H1 (cell line): Measurements from ENCODE around the gene TMEM238. TPM values are rescaled to one million over a fixed set of nuclear protein-coding genes. Genes with fewer than 3 reads are reported as not detected.

Experiments
- CTCF ChIA-PET: fragments of 300-600 bp; sonication (Branson Sonifier 250); formaldehyde crosslinking; loops from one replicate; lab custom pipeline; 2021; ENCODE audit not compliant: partially characterized antibody; lab: Charles Lee
- POLR2A ChIA-PET: fragments of 300-600 bp; sonication (Branson Sonifier 250); formaldehyde crosslinking; loops from one replicate; lab custom pipeline; 2021; ENCODE audit warnings: inconsistent platforms; ENCODE audit not compliant: partially characterized antibody; lab: Charles Lee
- DNase-seq, 2 experiments: peaks; one replicate each; pipeline versions ENCODE4 v3.0.0 to v3.0.0-alpha.2; 2010 to 2022; ENCODE audit warnings: low spot score in 2 of 2, low read depth in 1 of 2, mixed read lengths in 1 of 2
- FAIRE-seq: peaks from 2 replicates; lab custom pipeline; 2011; peaks lifted over from hg19 to GRCh38; lab: Jason Lieb, UNC
- H2AFZ ChIP-seq: 2 replicates; pipeline ENCODE4 v1.8.1; 2012; ENCODE audit warnings: low read length, inconsistent platforms
- H2AK5ac ChIP-seq: 2 replicates; pipeline ENCODE4 v1.6.1; 2013; ENCODE audit warnings: low read depth, low read length
- H2BK120ac ChIP-seq: replicated peaks from 2 replicates; pipeline ENCODE3; 2013; ENCODE audit warnings: low read depth, low read length, inconsistent platforms
- H2BK12ac ChIP-seq: 2 replicates; pipeline ENCODE4 v1.6.1; 2013; ENCODE audit warnings: low read depth, low read length
- H2BK15ac ChIP-seq: 2 replicates; pipeline ENCODE4 v1.6.1; 2013; ENCODE audit warnings: low read length
- H2BK20ac ChIP-seq: 2 replicates; pipeline ENCODE4 v1.6.1; 2013; ENCODE audit warnings: low read length
- H2BK5ac ChIP-seq: 2 replicates; pipeline ENCODE4 v1.6.1; 2013; ENCODE audit warnings: low read depth, low read length
- H3K14ac ChIP-seq: 2 replicates; pipeline ENCODE4 v1.6.1; 2013; ENCODE audit warnings: inconsistent platforms; ENCODE audit not compliant: insufficient read length
- H3K18ac ChIP-seq: 2 replicates; pipeline ENCODE4 v1.6.1; 2013; ENCODE audit warnings: low read length; ENCODE audit errors: extremely low read depth
- H3K23ac ChIP-seq: 2 replicates; pipeline ENCODE4 v1.6.1; 2013; ENCODE audit warnings: inconsistent platforms; ENCODE audit not compliant: insufficient read length
- H3K23me2 ChIP-seq: 2 replicates; pipeline ENCODE4 v1.6.1; 2013; ENCODE audit warnings: low read depth, low read length
- H3K27ac ChIP-seq: 2 replicates; pipeline ENCODE4 v1.6.1; 2011; ENCODE audit warnings: low read depth, low read length, inconsistent platforms
- H3K27me3 ChIP-seq, 4 experiments: replicated peaks in 1 of 4; 1 replicate in 1 of 4; 2 replicates in 3 of 4; pipeline versions ENCODE4 v1.6.1 to v1.8.1; 2011 to 2013; ENCODE audit warnings: low read length in 3 of 4, mild to moderate bottlenecking in 3 of 4, inconsistent platforms in 2 of 4, mixed read lengths in 2 of 4, moderate library complexity in 1 of 4; ENCODE audit not compliant: control insufficient read depth in 3 of 4, insufficient read depth in 3 of 4; ENCODE audit errors: extremely low read depth in 1 of 4
- H3K36me3 ChIP-seq, 4 experiments: 2 replicates each; pipeline versions ENCODE4 v1.6.1 to v1.8.1; 2011 to 2013; ENCODE audit warnings: mild to moderate bottlenecking in 4 of 4, low read length in 3 of 4, moderate library complexity in 2 of 4, control low read depth in 1 of 4, inconsistent platforms in 1 of 4; ENCODE audit not compliant: insufficient read depth in 4 of 4, control insufficient read depth in 2 of 4
- H3K4ac ChIP-seq: replicated peaks from 2 replicates; pipeline ENCODE3; 2013; ENCODE audit warnings: low read length, low read depth, mixed read lengths, inconsistent platforms; ENCODE audit not compliant: insufficient read length
- H3K4me1 ChIP-seq, 4 experiments: replicated peaks in 1 of 4; 1 replicate in 1 of 4; 2 replicates in 3 of 4; pipeline versions ENCODE4 v1.6.1 to v1.8.1; 2011 to 2013; ENCODE audit warnings: low read length in 3 of 4, inconsistent platforms in 2 of 4, mixed read lengths in 1 of 4; ENCODE audit not compliant: insufficient read depth in 4 of 4, control insufficient read depth in 3 of 4
- H3K4me2 ChIP-seq, 2 experiments: 2 replicates each; pipeline versions ENCODE4 v1.6.1 to v1.8.1; 2011 to 2013; ENCODE audit warnings: low read depth in 2 of 2, low read length in 2 of 2, control low read depth in 1 of 2, inconsistent platforms in 1 of 2, mild to moderate bottlenecking in 1 of 2; ENCODE audit not compliant: insufficient read depth in 1 of 2
- H3K4me3 ChIP-seq, 4 experiments: fragments of 200-600, 300-600 bp in 1 of 4; sonication (generic), shearing (Covaris generic), sonication (Bioruptor Twin) in 1 of 4; 2 replicates each; pipeline versions ENCODE4 v1.5.1 to v1.8.1; 2011 to 2016; ENCODE audit warnings: low read length in 4 of 4, low read depth in 3 of 4, control low read depth in 2 of 4, inconsistent platforms in 2 of 4, mild to moderate bottlenecking in 2 of 4, mixed read lengths in 1 of 4, moderate library complexity in 1 of 4; ENCODE audit not compliant: insufficient read depth in 2 of 4; ENCODE audit errors: extremely low read depth in 1 of 4
- H3K56ac ChIP-seq: replicated peaks from 2 replicates; pipeline ENCODE3; 2013; ENCODE audit warnings: low read depth, mild to moderate bottlenecking, mixed read lengths, low read length, inconsistent platforms; ENCODE audit not compliant: insufficient read length
- H3K79me1 ChIP-seq: 2 replicates; pipeline ENCODE4 v1.6.1; 2013; ENCODE audit warnings: low read depth, low read length, control low read depth
- H3K79me2 ChIP-seq, 2 experiments: 2 replicates each; pipeline versions ENCODE4 v1.6.1 to v1.8.1; 2012 to 2013; ENCODE audit warnings: low read length in 2 of 2, mild to moderate bottlenecking in 2 of 2, inconsistent platforms in 1 of 2; ENCODE audit not compliant: insufficient read depth in 2 of 2, control insufficient read depth in 1 of 2
- H3K9ac ChIP-seq, 4 experiments: replicated peaks in 1 of 4; 1 replicate in 1 of 4; 2 replicates in 3 of 4; pipeline versions ENCODE4 v1.6.1 to v1.8.1; 2011 to 2013; ENCODE audit warnings: low read depth in 3 of 4, low read length in 3 of 4, control low read depth in 2 of 4, mild to moderate bottlenecking in 2 of 4, moderate library complexity in 2 of 4, inconsistent platforms in 1 of 4; ENCODE audit errors: extremely low read depth in 1 of 4
- H3K9me3 ChIP-seq, 2 experiments: 2 replicates each; pipeline versions ENCODE4 v1.6.1 to v1.8.1; 2012 to 2013; ENCODE audit warnings: mild to moderate bottlenecking in 2 of 2, moderate library complexity in 2 of 2, control low read depth in 1 of 2, inconsistent platforms in 1 of 2, low read depth in 1 of 2, low read length in 1 of 2, mixed read lengths in 1 of 2; ENCODE audit not compliant: insufficient read depth in 2 of 2
- H4K20me1 ChIP-seq, 2 experiments: replicated peaks in 1 of 2; 2 replicates each; pipeline versions ENCODE3 to v1.8.1; 2011 to 2013; ENCODE audit warnings: inconsistent platforms in 2 of 2, low read length in 2 of 2, mild to moderate bottlenecking in 1 of 2; ENCODE audit not compliant: insufficient read depth in 2 of 2, control insufficient read depth in 1 of 2
- H4K5ac ChIP-seq: 2 replicates; pipeline ENCODE4 v1.6.1; 2013; ENCODE audit warnings: low read length, low read depth, mixed read lengths, inconsistent platforms; ENCODE audit not compliant: insufficient read length
- H4K8ac ChIP-seq: 2 replicates; pipeline ENCODE4 v1.8.0; 2013; ENCODE audit warnings: mild to moderate bottlenecking, moderate library complexity, low read length, inconsistent platforms; ENCODE audit not compliant: insufficient read depth; ENCODE audit errors: extremely low read depth
- H4K91ac ChIP-seq: replicated peaks from 2 replicates; pipeline ENCODE3; 2013; ENCODE audit warnings: low read length, mixed read lengths, inconsistent platforms; ENCODE audit not compliant: insufficient read length
- CTBP2 ChIP-seq: IDR thresholded peaks from 2 replicates; pipeline ENCODE4 v1.7.0; 2011; ENCODE audit warnings: borderline replicate concordance, mild to moderate bottlenecking, moderate library complexity, mixed read lengths, low read length; ENCODE audit not compliant: insufficient read depth, insufficient read length
- GABPA ChIP-seq: IDR thresholded peaks from 2 replicates; pipeline ENCODE4 v1.6.1; 2011; ENCODE audit warnings: mild to moderate bottlenecking, low read length, moderate library complexity, borderline replicate concordance; ENCODE audit not compliant: insufficient read depth
- NRF1 ChIP-seq: IDR thresholded peaks from 2 replicates; pipeline ENCODE4 v1.6.1; 2011; ENCODE audit warnings: mild to moderate bottlenecking, low read depth, low read length, improper control_type of control experiment
- PHF8 ChIP-seq: fragments of 200-600 bp; sonication (generic); conservative IDR thresholded peaks from 2 replicates; pipeline ENCODE4 v1.7.1; 2012; ENCODE audit warnings: low read depth, mild to moderate bottlenecking, inconsistent platforms, low read length, moderate library complexity
- POLR2A ChIP-seq, 2 experiments: IDR thresholded peaks; 1 replicate in 1 of 2; 2 replicates in 1 of 2; pipeline ENCODE4 v1.6.1; 2011; ENCODE audit warnings: low read depth in 2 of 2, low read length in 2 of 2, mild to moderate bottlenecking in 2 of 2; ENCODE audit errors: control extremely low read depth in 1 of 2
- POLR2AphosphoS5 ChIP-seq: IDR thresholded peaks from 2 replicates; pipeline ENCODE4 v1.6.1; 2011; ENCODE audit warnings: low read depth, low read length
- RBBP5 ChIP-seq: IDR thresholded peaks from 2 replicates; pipeline ENCODE4 v1.7.1; 2012; ENCODE audit warnings: low read depth, mild to moderate bottlenecking, inconsistent platforms, low read length, moderate library complexity, borderline replicate concordance
- TAF1 ChIP-seq: IDR thresholded peaks from 2 replicates; pipeline ENCODE4 v1.6.1; 2011; ENCODE audit warnings: mild to moderate bottlenecking, low read depth, low read length
- WGBS, 2 experiments: shearing (Covaris generic) in 1 of 2; methylation state at CpG; one replicate each; pipeline versions ENCODE4 v1.1.6 to v1.1.7; 2013 to 2015; ENCODE audit warnings: low lambda C conversion rate in 2 of 2, mixed read lengths in 2 of 2, inconsistent platforms in 1 of 2, low coverage in 1 of 2, missing lambda C conversion rate in 1 of 2; ENCODE audit not compliant: insufficient replicate concordance in 2 of 2, insufficient coverage in 1 of 2, insufficient read length in 1 of 2; ENCODE audit errors: extremely low coverage in 1 of 2, missing lambda C conversion rate in 1 of 2; 5-methylcytosine and 5-hydroxymethylcytosine counted together
- long read RNA-seq, 2 experiments: library from RNA in 1 of 2; library from capped mRNA in 1 of 2; stranded (forward); transcript quantifications; one replicate each; pipeline ENCODE4 v2.0.0, GENCODE V29; 2021; ENCODE audit warnings: inconsistent platforms in 1 of 2
- polyA minus RNA-seq, 3 experiments: library from RNA; depleted of rRNA, polyadenylated mRNA; stranded (reverse); fragments of >200 nt; gene quantifications; 1 replicate in 2 of 3; 2 replicates in 1 of 3; pipeline ENCODE4 v1.2.3, GENCODE V29; 2011
- polyA plus RNA-seq, 7 experiments: library from polyadenylated mRNA; depleted of rRNA in 3 of 7; stranded (reverse) in 5 of 7; unstranded in 2 of 7; fragments of >200 nt in 5 of 7; fragments of 200-250 nt in 2 of 7; gene quantifications; 1 replicate in 5 of 7; 2 replicates in 1 of 7; 4 replicates in 1 of 7; pipeline versions ENCODE4 v1.2.1 to v1.2.3, GENCODE V29; 2011 to 2013; ENCODE audit warnings: missing spikeins in 2 of 7, mixed read lengths in 2 of 7
- total RNA-seq: library from RNA; stranded (reverse); fragmentation: NEBNext Ultra II Directional; extraction: Animal tissue kit (Norgen Biotek cat#: 25700); gene quantifications from 2 replicates; pipeline ENCODE4 v1.2.1, GENCODE V29; 2021

Gene TMEM238
- total RNA-seq, result 3.8 and 3.9 TPM in 2 replicates
- polyA plus RNA-seq (2011; rRNA removed), result 0.49 and 0.53 TPM in 2 replicates
- 1.9 TPM for polyA plus RNA-seq (2011; cell fraction: cytosol; rRNA removed)
- polyA plus RNA-seq (2011; cell fraction: nucleus; rRNA removed), result 1.2 TPM
- 0.50 to 2.6 TPM (median 1.5 TPM) in 4 replicates for polyA plus RNA-seq (2012, experiment 1 of 2)
- not detected for polyA plus RNA-seq (2012, experiment 2 of 2)
- 2.1 TPM for polyA plus RNA-seq (2013, experiment 1 of 2)
- 1.3 TPM for polyA plus RNA-seq (2013, experiment 2 of 2)
- polyA minus RNA-seq (2011; rRNA and poly(A)+ RNA removed), result not detected in 2 replicates
- polyA minus RNA-seq (2011; cell fraction: cytosol; rRNA and poly(A)+ RNA removed), result 2.3 TPM
- polyA minus RNA-seq (2011; cell fraction: nucleus; rRNA and poly(A)+ RNA removed), result 1.1 TPM
- long read RNA-seq, experiment 1, transcript TMEM238-201 (2 exons, 1,000 nt), result major isoform, 10 of 11 reads
- long read RNA-seq, experiment 1, partial matches to known transcripts, result 0 of 11 reads
- long read RNA-seq, experiment 1, other reads (novel, unspliced or antisense), result 1 of 11 reads
- long read RNA-seq, experiment 2, result 0 reads

- Histone ChIP-seq H3K9ac (peak within 1 kb of the TSS; percentile 73 to 94 (median 82)), H3K18ac (peak within 1 kb of the TSS; percentile 94), H2AFZ (peak within 1 kb of the TSS; percentile 91; the same call in 1 of the 2 replicates), H4K8ac (peak within 1 kb of the TSS; percentile 92), H3K14ac (peak within 1 kb of the TSS; percentile 99), H3K23ac (no peak within 1 kb of the TSS), H2BK20ac (no peak within 1 kb of the TSS), H3K4me2 (peak within 1 kb of the TSS; percentile 93 to 95), H3K4me1 (peaks cover 0 to 38% (median 29%) of the 10 kb centered on the region in 4 experiments; a peak in 6 of 7 replicates), H3K27ac (no peak within 1 kb of the TSS), H2BK12ac (peak within 1 kb of the TSS; percentile 84; the same call in 1 of the 2 replicates), H4K5ac (peak within 1 kb of the TSS; percentile 53), H3K27me3 (peaks cover 0 to 6% (median 3%) of the 10 kb centered on the region in 4 experiments; a peak in 4 of 7 replicates), H2BK120ac (peak within 1 kb of the TSS; percentile 38), H3K56ac (peak within 1 kb of the TSS; percentile 65), H3K36me3 (peaks cover 17 to 28% (median 22%) of the 10 kb centered on the region in 4 experiments), H3K79me1 (peaks cover 28% of the 10 kb centered on the region), H3K23me2 (peaks cover 31% of the 10 kb centered on the region), H3K79me2 (peaks cover 17 to 27% of the 10 kb centered on the region in 2 experiments; a peak in 3 of 4 replicates), H3K4me3 (peak within 1 kb of the TSS; percentile 89 to 97 (median 94)), H4K91ac (peak within 1 kb of the TSS; percentile 86), H4K20me1 (peaks cover 20 to 40% of the 10 kb centered on the region in 2 experiments), H2BK15ac (peak within 1 kb of the TSS; percentile 81; the same call in 1 of the 2 replicates), H3K9me3 (no peaks in the 10 kb centered on the region), H3K4ac (peak within 1 kb of the TSS; percentile 91), H2AK5ac (peak within 1 kb of the TSS; percentile 88), H2BK5ac (peak within 1 kb of the TSS; percentile 80)
- CTCF ChIA-PET, result interaction anchor here (0.9 to 3.2 kb wide), 22 partner anchors 9 to 503 kb away, joined by 3 to 37 read pairs (median 4); partner anchors contain the start of gene UBE2S
- POLR2A ChIA-PET, result interaction anchor here (0.5 to 26.7 kb wide), 34 partner anchors 9 to 297 kb away, joined by 3 to 874 read pairs (median 5); partner anchors contain the start of genes COX6B2, FIZ1, HSPBP1 and IL11
- FAIRE-seq (no peak), DNase-seq (no peak)
- 14% methylated on average over 60 of the region's 72 CpGs; no CpG with 5 or more reads in 1 of the 2 experiments for WGBS, 2 experiments
- TF ChIP-seq POLR2AphosphoS5 (no peak), GABPA (no peak), RBBP5 (no peak), CTBP2 (no peak), NRF1 (no peak), TAF1 (no peak), PHF8 (peak; percentile 26; the same call in 1 of the 2 replicates), POLR2A (IDR thresholded peaks at IDR 0.05; ENCODE audit: control extremely low read depth in 1 of 2, low read depth in 2 of 2, low read length in 2 of 2) (no peak)
Observed at GRCh38 chr19:55384131-55384919, at the start of gene TMEM238. TSS of gene TMEM238 (minus strand) at chr19:55384292. CDS start at chr19:55384259, 33 bp downstream.
